C4-2B (cell line): Measurements from ENCODE around the gene AMFR.

Source experiments
- CTCF ChIP-seq: fragments of 450-650 bp; conservative IDR thresholded peaks from 2 replicates; pipeline ENCODE4 v1.5.1; 2017; ENCODE audit warnings: mild to moderate bottlenecking
- ZFX ChIP-seq: fragments of 450-650 bp; IDR thresholded peaks from 2 replicates; pipeline ENCODE4 v1.6.1; 2017

GRCh38 chr16:56408379-56409098 lies 16.8 kb downstream of the AMFR start:
- TF ChIP-seq CTCF = no peak
- no peak for TF ChIP-seq ZFX
